NCI-H128 (cell line): ENCODE results near the gene TRAK1.
"Not testable (repeated sequence)": the region's sequence is repeated elsewhere in the genome, so short reads cannot be mapped to it uniquely, and the experiment has no call there.

ENCODE experiments used
- DNase-seq: peaks from one replicate; lab custom pipeline; 2025; ENCODE audit not compliant: unreplicated experiment; lab: John Stamatoyannopoulos, UW

Gene TRAK1

GRCh38 chr3:42090973-42091731 lies at the start of gene TRAK1:
TRAK1 (plus strand) TSS chr3:42091357; CDS start chr3:42091470, 113 bp downstream.
- DNase-seq: no peak

- no peak for DNase-seq
These were observed 48.4 kb upstream of the TRAK1 start for GRCh38 chr3:42042747-42043098.

GRCh38 chr3:42043099-42043813 lies 47.9 kb upstream of the TRAK1 start:
- DNase-seq: no peak

GRCh38 chr3:42045708-42046243 lies 45.4 kb upstream of the TRAK1 start:
- DNase-seq: no peak

- not testable (repeated sequence) for DNase-seq
These were observed 42.6 kb upstream of the TRAK1 start for GRCh38 chr3:42048526-42048925.

- no peak for DNase-seq
These were observed 41.0 kb upstream of the TRAK1 start for GRCh38 chr3:42050126-42050525.

GRCh38 chr3:42051384-42052131 lies 39.6 kb upstream of the TRAK1 start:
- DNase-seq: no peak

- DNase-seq: no peak
These were observed 39.0 kb upstream of the TRAK1 start for GRCh38 chr3:42052132-42052483.

- no peak for DNase-seq
These were observed 38.4 kb upstream of the TRAK1 start for GRCh38 chr3:42052484-42053351.

- DNase-seq: no peak
These were observed 37.7 kb upstream of the TRAK1 start for GRCh38 chr3:42053476-42053875.

- no peak for DNase-seq
These were observed 35.9 kb upstream of the TRAK1 start for GRCh38 chr3:42055291-42055690.

GRCh38 chr3:42056840-42057239 lies 34.3 kb upstream of the TRAK1 start:
- no peak for DNase-seq

- no peak for DNase-seq
These were observed 33.5 kb upstream of the TRAK1 start for GRCh38 chr3:42057561-42058211.

GRCh38 chr3:42061025-42061712 lies 30.0 kb upstream of the TRAK1 start:
- DNase-seq: no peak

- no peak for DNase-seq
These were observed 29.3 kb upstream of the TRAK1 start for GRCh38 chr3:42061713-42062380.

GRCh38 chr3:42062464-42062863 lies 28.7 kb upstream of the TRAK1 start:
- no peak for DNase-seq

GRCh38 chr3:42063888-42064287 lies 27.3 kb upstream of the TRAK1 start:
- DNase-seq: no peak

- no peak for DNase-seq
These were observed 24.5 kb upstream of the TRAK1 start for GRCh38 chr3:42066516-42067181.

GRCh38 chr3:42067326-42067725 lies 23.8 kb upstream of the TRAK1 start:
- DNase-seq: no peak
